ENCODE measurements around the gene FER1L5.
A peak's percentile ranks its signal among the peaks of the same experiment; 100 is the strongest.

FER1L5 gene

DNA sequence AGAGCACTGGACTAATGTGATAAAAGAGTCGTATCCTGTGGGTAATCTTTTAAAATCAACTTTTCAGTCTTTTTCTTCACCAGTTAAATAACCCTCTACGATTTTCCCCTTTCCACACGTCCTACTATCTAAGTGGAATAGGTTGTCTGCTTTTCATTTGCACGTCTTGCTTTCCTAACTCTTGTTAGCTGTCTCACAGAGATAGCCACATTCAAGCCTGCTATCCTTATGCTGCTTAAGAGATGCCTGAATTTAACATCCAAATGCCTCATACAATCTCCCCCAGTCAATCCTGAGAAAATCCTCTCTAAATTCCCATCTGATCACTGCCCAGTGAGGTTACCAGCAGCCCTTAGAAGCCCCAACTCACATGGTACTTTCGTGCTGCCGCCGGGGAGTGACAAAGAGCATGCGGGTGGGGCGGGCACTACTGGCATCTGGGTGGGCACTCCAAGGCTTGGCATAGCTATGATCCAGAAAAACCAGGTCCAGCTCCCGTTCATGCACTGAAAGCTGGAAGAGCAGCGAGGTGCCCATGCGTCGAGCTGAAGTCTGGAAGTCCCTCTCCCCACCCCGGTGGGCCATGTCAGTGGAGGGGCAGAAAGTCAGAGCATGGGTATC, 5.9 kb upstream of the FER1L5 start:
- TF ChIP-seq CEBPB (IDR thresholded peaks at IDR 0.05) = no peak
- no peak for TF ChIP-seq NFIC (IDR thresholded peaks at IDR 0.05)
- no peak for TF ChIP-seq CREB1 (IDR thresholded peaks at IDR 0.05; ENCODE audit: low read depth)
- no peak for TF ChIP-seq TCF12 (IDR thresholded peaks at IDR 0.05; ENCODE audit: low read depth)
- no peak for TF ChIP-seq TAF1 (IDR thresholded peaks at IDR 0.05; ENCODE audit: low read depth)
- TF ChIP-seq FOXM1 (IDR thresholded peaks at IDR 0.05; ENCODE audit: borderline replicate concordance, low read depth) = no peak
- no peak for TF ChIP-seq EP300 (IDR thresholded peaks at IDR 0.05; ENCODE audit: borderline replicate concordance)

DNA sequence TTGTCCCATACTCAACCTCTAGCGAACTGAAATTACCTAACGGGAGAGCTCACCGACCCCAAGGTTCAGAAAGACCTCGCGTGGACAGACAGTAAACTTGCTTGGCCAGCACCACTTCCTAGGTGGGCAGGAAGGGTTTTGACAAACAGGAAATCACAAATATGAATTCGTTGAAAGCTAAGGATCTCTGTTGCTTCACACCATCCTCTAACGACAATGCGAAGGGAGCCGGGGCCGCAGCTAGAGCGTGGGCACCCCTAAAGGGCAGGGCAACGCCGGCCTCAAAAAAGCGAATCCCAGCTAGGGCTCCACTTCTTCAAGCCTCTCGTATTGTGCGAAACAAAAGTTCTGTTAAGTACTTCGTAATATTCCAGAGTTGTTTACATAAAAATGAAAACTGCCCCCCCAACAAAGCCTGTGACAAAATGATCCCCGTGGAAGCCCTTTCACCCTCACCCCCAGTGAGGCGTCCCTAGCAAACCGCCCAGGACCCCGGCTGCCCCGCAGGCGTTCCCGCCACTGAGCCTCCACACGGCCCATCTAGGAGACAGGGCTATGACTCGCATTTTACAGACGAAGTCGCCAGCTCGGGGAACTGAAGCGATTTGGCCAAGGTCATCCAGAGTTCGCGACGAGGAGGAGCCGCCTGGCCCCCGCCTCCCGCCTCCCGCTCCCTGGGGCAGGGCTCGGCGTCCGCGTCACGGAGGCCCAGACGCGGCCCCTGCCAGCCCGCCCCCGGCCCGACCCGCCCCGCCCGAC, 5.0 kb upstream of the FER1L5 start:
- TF ChIP-seq TEAD4 (IDR thresholded peaks at IDR 0.05) = no peak
- TF ChIP-seq ZBTB7A (IDR thresholded peaks at IDR 0.05; ENCODE audit: low read depth) = no peak
- no peak for TF ChIP-seq CEBPB (IDR thresholded peaks at IDR 0.05)
- TF ChIP-seq EP300 (IDR thresholded peaks at IDR 0.05; ENCODE audit: borderline replicate concordance) = no peak
- no peak for TF ChIP-seq FOXM1 (IDR thresholded peaks at IDR 0.05; ENCODE audit: borderline replicate concordance, low read depth)
- TF ChIP-seq, protein P1, sequence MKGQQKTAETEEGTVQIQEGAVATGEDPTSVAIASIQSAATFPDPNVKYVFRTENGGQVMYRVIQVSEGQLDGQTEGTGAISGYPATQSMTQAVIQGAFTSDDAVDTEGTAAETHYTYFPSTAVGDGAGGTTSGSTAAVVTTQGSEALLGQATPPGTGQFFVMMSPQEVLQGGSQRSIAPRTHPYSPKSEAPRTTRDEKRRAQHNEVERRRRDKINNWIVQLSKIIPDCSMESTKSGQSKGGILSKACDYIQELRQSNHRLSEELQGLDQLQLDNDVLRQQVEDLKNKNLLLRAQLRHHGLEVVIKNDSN (IDR thresholded peaks at IDR 0.05) = no peak
- no peak for TF ChIP-seq CREB1 (IDR thresholded peaks at IDR 0.05; ENCODE audit: low read depth)
- no peak; the same call in 1 of the 2 replicates for TF ChIP-seq EGR1 (IDR thresholded peaks at IDR 0.05)
- TF ChIP-seq RAD21 (IDR thresholded peaks at IDR 0.05; ENCODE audit: low read depth) = no peak
- no peak for TF ChIP-seq MAX (IDR thresholded peaks at IDR 0.05)
- TF ChIP-seq NFIC (IDR thresholded peaks at IDR 0.05) = no peak
- no peak for TF ChIP-seq YY1 (IDR thresholded peaks at IDR 0.05; ENCODE audit: low read depth)
- TF ChIP-seq, protein P2, sequence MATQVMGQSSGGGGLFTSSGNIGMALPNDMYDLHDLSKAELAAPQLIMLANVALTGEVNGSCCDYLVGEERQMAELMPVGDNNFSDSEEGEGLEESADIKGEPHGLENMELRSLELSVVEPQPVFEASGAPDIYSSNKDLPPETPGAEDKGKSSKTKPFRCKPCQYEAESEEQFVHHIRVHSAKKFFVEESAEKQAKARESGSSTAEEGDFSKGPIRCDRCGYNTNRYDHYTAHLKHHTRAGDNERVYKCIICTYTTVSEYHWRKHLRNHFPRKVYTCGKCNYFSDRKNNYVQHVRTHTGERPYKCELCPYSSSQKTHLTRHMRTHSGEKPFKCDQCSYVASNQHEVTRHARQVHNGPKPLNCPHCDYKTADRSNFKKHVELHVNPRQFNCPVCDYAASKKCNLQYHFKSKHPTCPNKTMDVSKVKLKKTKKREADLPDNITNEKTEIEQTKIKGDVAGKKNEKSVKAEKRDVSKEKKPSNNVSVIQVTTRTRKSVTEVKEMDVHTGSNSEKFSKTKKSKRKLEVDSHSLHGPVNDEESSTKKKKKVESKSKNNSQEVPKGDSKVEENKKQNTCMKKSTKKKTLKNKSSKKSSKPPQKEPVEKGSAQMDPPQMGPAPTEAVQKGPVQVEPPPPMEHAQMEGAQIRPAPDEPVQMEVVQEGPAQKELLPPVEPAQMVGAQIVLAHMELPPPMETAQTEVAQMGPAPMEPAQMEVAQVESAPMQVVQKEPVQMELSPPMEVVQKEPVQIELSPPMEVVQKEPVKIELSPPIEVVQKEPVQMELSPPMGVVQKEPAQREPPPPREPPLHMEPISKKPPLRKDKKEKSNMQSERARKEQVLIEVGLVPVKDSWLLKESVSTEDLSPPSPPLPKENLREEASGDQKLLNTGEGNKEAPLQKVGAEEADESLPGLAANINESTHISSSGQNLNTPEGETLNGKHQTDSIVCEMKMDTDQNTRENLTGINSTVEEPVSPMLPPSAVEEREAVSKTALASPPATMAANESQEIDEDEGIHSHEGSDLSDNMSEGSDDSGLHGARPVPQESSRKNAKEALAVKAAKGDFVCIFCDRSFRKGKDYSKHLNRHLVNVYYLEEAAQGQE (IDR thresholded peaks at IDR 0.05; ENCODE audit: low read depth) = no peak
- TF ChIP-seq TCF12 (IDR thresholded peaks at IDR 0.05; ENCODE audit: low read depth) = no peak
- no peak for TF ChIP-seq TAF1 (IDR thresholded peaks at IDR 0.05; ENCODE audit: low read depth)

DNA sequence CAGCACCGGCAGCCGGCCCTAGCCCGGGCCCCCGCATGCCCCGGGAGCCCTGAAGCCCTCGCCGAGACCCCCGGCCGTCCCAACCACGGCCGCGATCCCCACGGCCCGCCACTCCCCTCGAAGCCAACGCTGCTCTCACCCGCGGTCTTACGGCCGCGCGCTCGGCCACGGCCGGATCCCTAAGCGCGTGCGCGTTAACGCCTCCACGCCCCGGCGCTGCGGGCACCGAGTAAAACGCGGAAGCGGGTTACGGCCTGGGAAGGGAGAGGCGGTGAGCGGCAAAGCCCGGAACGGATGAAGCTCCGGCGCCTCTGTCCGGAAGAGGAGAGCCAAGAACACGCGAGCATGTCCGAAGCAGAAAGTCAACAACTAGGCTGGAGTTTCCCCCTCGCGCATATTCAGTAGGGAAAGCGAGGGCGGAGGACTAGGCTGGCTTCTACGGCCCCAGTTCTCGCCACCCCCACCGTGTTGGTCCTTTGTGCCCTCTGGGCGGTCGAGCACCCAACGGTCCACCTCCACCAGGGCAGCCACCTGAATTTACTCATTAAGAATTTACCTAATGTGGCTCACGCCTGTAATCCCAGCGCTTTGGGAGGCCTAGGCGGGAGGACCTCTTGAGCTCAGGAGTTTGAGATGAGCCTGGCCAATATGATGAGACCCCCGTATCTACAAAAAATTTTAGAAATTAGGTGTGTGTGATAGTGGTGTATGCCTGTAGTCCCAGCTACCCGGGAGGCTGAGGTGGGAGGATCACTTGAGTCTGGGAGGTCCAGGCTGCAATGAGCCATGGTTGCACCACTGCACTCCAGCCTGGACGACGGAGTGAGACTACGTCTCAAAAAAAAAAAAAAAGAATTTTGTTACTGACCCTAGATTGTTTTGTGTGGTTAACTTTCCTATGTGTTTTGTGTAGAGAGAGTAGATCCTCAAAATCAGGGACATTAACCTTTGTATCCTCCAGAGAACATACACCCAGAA, 4.1 kb upstream of the FER1L5 start, which contains the start of gene KANSL3:
Gene KANSL3 (minus strand): TSS at position 169 of the 978 bp plus-strand sequence. CDS start 1,177 bp downstream, outside the sequence.
- TF ChIP-seq CEBPB (IDR thresholded peaks at IDR 0.05) (no peak; the same call in 1 of the 2 replicates), YY1 (IDR thresholded peaks at IDR 0.05; ENCODE audit: low read depth) (peak; percentile 88), NFIC (IDR thresholded peaks at IDR 0.05) (peak; percentile 54; the same call in 1 of the 2 replicates), RAD21 (IDR thresholded peaks at IDR 0.05; ENCODE audit: low read depth) (peak; percentile 30; the same call in 1 of the 2 replicates), EGR1 (IDR thresholded peaks at IDR 0.05) (peak; percentile 61), FOXM1 (IDR thresholded peaks at IDR 0.05; ENCODE audit: borderline replicate concordance, low read depth) (no peak), TEAD4 (IDR thresholded peaks at IDR 0.05) (peak; percentile 51; the same call in 1 of the 2 replicates), MAX (IDR thresholded peaks at IDR 0.05) (peak; percentile 93), ZBTB7A (IDR thresholded peaks at IDR 0.05; ENCODE audit: low read depth) (no peak), TAF1 (IDR thresholded peaks at IDR 0.05; ENCODE audit: low read depth) (peak; percentile 79; the same call in 1 of the 2 replicates), EP300 (IDR thresholded peaks at IDR 0.05; ENCODE audit: borderline replicate concordance) (peak; percentile 45; the same call in 1 of the 2 replicates), TCF12 (IDR thresholded peaks at IDR 0.05; ENCODE audit: low read depth) (peak; percentile 74; the same call in 1 of the 2 replicates), CREB1 (IDR thresholded peaks at IDR 0.05; ENCODE audit: low read depth) (no peak)
- TF ChIP-seq, protein P2 (IDR thresholded peaks at IDR 0.05; ENCODE audit: low read depth) = no peak
- TF ChIP-seq, protein P1 (IDR thresholded peaks at IDR 0.05) = peak; percentile 59

GRCh38 chr2:96647681-96648080, 5.1 kb downstream of the FER1L5 start:
- TF ChIP-seq, protein P2 (IDR thresholded peaks at IDR 0.05; ENCODE audit: low read depth) = no peak
- TF ChIP-seq FOXM1 (IDR thresholded peaks at IDR 0.05; ENCODE audit: borderline replicate concordance, low read depth) (no peak), YY1 (IDR thresholded peaks at IDR 0.05; ENCODE audit: low read depth) (no peak), RAD21 (IDR thresholded peaks at IDR 0.05; ENCODE audit: low read depth) (no peak), MAX (IDR thresholded peaks at IDR 0.05) (no peak), TEAD4 (IDR thresholded peaks at IDR 0.05) (no peak), EGR1 (IDR thresholded peaks at IDR 0.05) (no peak), CREB1 (IDR thresholded peaks at IDR 0.05; ENCODE audit: low read depth) (no peak), EP300 (IDR thresholded peaks at IDR 0.05; ENCODE audit: borderline replicate concordance) (no peak), TCF12 (IDR thresholded peaks at IDR 0.05; ENCODE audit: low read depth) (no peak), NFIC (IDR thresholded peaks at IDR 0.05) (no peak), ZBTB7A (IDR thresholded peaks at IDR 0.05; ENCODE audit: low read depth) (no peak), CEBPB (IDR thresholded peaks at IDR 0.05) (no peak), TAF1 (IDR thresholded peaks at IDR 0.05; ENCODE audit: low read depth) (no peak)
- TF ChIP-seq, protein P1 (IDR thresholded peaks at IDR 0.05) = no peak
